ENCODE data around the gene SLC38A9.

DNA sequence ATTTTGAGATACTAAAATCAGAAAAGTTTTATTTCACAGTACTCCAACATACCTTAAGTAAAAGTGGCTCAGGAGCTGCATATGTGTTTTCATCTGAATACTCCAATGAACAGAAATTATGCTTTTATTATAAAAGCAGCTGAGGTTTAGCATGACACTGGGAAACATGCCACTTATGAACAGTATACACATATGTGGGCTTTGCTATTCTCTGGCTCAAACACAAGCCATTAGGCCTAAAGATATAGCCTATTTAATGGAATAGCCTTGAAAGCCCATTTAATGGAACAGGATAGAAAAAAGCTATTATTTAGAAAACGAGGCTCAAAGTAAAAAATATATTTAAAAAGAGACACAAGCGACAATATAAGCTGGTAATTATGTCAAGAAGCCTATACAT lies 74.1 kb downstream of the SLC38A9 start:
- TF ChIP-seq, protein P1, sequence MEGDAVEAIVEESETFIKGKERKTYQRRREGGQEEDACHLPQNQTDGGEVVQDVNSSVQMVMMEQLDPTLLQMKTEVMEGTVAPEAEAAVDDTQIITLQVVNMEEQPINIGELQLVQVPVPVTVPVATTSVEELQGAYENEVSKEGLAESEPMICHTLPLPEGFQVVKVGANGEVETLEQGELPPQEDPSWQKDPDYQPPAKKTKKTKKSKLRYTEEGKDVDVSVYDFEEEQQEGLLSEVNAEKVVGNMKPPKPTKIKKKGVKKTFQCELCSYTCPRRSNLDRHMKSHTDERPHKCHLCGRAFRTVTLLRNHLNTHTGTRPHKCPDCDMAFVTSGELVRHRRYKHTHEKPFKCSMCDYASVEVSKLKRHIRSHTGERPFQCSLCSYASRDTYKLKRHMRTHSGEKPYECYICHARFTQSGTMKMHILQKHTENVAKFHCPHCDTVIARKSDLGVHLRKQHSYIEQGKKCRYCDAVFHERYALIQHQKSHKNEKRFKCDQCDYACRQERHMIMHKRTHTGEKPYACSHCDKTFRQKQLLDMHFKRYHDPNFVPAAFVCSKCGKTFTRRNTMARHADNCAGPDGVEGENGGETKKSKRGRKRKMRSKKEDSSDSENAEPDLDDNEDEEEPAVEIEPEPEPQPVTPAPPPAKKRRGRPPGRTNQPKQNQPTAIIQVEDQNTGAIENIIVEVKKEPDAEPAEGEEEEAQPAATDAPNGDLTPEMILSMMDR (IDR thresholded peaks at IDR 0.05; ENCODE audit: borderline replicate concordance, extremely low read depth, low read length, poor library complexity, severe bottlenecking), result no peak
- TF ChIP-seq EZH2 (IDR thresholded peaks at IDR 0.05; ENCODE audit: borderline replicate concordance, low read depth, low read length, severe bottlenecking), result no peak

Measured in DND-41 (cell line).